Hepatocyte (in vitro differentiated cells): ENCODE measurements around the gene GNG12. TPM values are rescaled to one million over a fixed set of nuclear protein-coding genes. Genes with fewer than 3 reads are reported as not detected.

Source experiments
- DNase-seq: peaks from one replicate; pipeline ENCODE4 v3.0.0-alpha.2; 2016; ENCODE audit warnings: low spot score
- H2AFZ ChIP-seq: fragments of 200-600 bp; sonication (generic); 2 replicates; pipeline ENCODE4 v1.6.0; 2016; ENCODE audit warnings: antibody characterized with exemption, mild to moderate bottlenecking
- H3K27ac ChIP-seq: fragments of 200-600 bp; sonication (generic); 2 replicates; pipeline ENCODE4 v1.5.1; 2016; ENCODE audit warnings: mild to moderate bottlenecking
- H3K27me3 ChIP-seq: fragments of 200-600 bp; sonication (generic); 2 replicates; pipeline ENCODE4 v1.6.1; 2016
- H3K36me3 ChIP-seq: fragments of 200-600 bp; sonication (generic); replicated peaks from 2 replicates; pipeline ENCODE4 v1.5.1; 2016; ENCODE audit warnings: low read depth; ENCODE audit not compliant: insufficient read depth
- H3K4me1 ChIP-seq: fragments of 200-600 bp; sonication (generic); 2 replicates; pipeline ENCODE4 v1.5.1; 2016; ENCODE audit warnings: mild to moderate bottlenecking, moderate library complexity; ENCODE audit not compliant: insufficient read depth
- H3K4me2 ChIP-seq: fragments of 200-600 bp; sonication (generic); 2 replicates; pipeline ENCODE4 v1.6.0; 2016
- H3K4me3 ChIP-seq: fragments of 200-600 bp; sonication (generic); 2 replicates; pipeline ENCODE4 v1.5.1; 2016; ENCODE audit warnings: mild to moderate bottlenecking
- H3K79me2 ChIP-seq: fragments of 200-600 bp; sonication (generic); 2 replicates; pipeline ENCODE4 v1.6.0; 2017; ENCODE audit warnings: mild to moderate bottlenecking
- H3K9me2 ChIP-seq: fragments of 200-600 bp; sonication (generic); replicated peaks from 2 replicates; pipeline ENCODE4 v1.6.0; 2017; ENCODE audit warnings: mild to moderate bottlenecking; ENCODE audit not compliant: insufficient read depth
- H3K9me3 ChIP-seq: fragments of 200-600 bp; sonication (generic); 2 replicates; pipeline ENCODE4 v1.5.1; 2016; ENCODE audit warnings: low read depth, mild to moderate bottlenecking
- H4K20me1 ChIP-seq: fragments of 200-600 bp; sonication (generic); 2 replicates; pipeline ENCODE4 v1.6.0; 2016; ENCODE audit warnings: mild to moderate bottlenecking; ENCODE audit not compliant: insufficient read depth, poor library complexity, severe bottlenecking
- CTCF ChIP-seq: fragments of 200-600 bp; sonication (generic); IDR thresholded peaks from 2 replicates; pipeline ENCODE4 v1.5.1; 2016; ENCODE audit warnings: antibody characterized with exemption, mild to moderate bottlenecking; ENCODE audit not compliant: poor library complexity
- EZH2 ChIP-seq: fragments of 200-600 bp; sonication (generic); IDR thresholded peaks from 2 replicates; pipeline ENCODE4 v1.6.1; 2016; ENCODE audit warnings: antibody characterized with exemption, mild to moderate bottlenecking, borderline replicate concordance
- EZH2phosphoT487 ChIP-seq: fragments of 200-600 bp; sonication (generic); IDR thresholded peaks from one replicate; pipeline ENCODE4 v1.6.1; 2018; ENCODE audit warnings: antibody characterized with exemption, mild to moderate bottlenecking, low read depth, moderate library complexity; ENCODE audit not compliant: unreplicated experiment, severe bottlenecking
- WGBS: methylation state at CpG from one replicate; pipeline ENCODE4 v1.1.6; 2016; ENCODE audit warnings: low lambda C conversion rate; ENCODE audit errors: missing lambda C conversion rate; 5-methylcytosine and 5-hydroxymethylcytosine counted together
- polyA plus RNA-seq: library from polyadenylated mRNA; unstranded; fragments of >200 nt; fragmentation: Nextera tagmentation; extraction: Ambion mirVana; gene quantifications from 2 replicates; pipeline ENCODE4 v1.2.1, GENCODE V29; 2016
- total RNA-seq: library from RNA; depleted of rRNA; stranded (reverse); fragments of >200 nt; gene quantifications from 2 replicates; pipeline ENCODE4 v1.2.3, GENCODE V29; 2014

GNG12 gene
- total and polyA plus RNA-seq, 2 experiments from 2014 or later: 49.6 to 108 TPM

- Histone ChIP-seq H3K4me3 (no peak overlapping the region), H3K9me3 (no peaks in the 10 kb centered on the region), H3K27me3 (no peaks in the 10 kb centered on the region), H3K9me2 (no peaks in the 10 kb centered on the region), H2AFZ (no peak overlapping the region), H4K20me1 (no peaks in the 10 kb centered on the region), H3K36me3 (no peaks in the 10 kb centered on the region), H3K4me2 (peak overlapping the region; percentile 65), H3K4me1 (peaks cover 28% of the 10 kb centered on the region), H3K27ac (peak overlapping the region; percentile 57), H3K79me2 (peaks cover 29% of the 10 kb centered on the region)
- 30% methylated on average over 17 of the region's 17 CpGs for WGBS
- DNase-seq: peak; percentile 77
- TF ChIP-seq CTCF (peak; percentile 84), EZH2 (no peak)
Observed at GRCh38 chr1:67766141-67766978, 66.9 kb downstream of the GNG12 start.

GRCh38 chr1:67764633-67765032, 68.6 kb downstream of the GNG12 start:
- Histone ChIP-seq H3K9me2 (no peaks in the 10 kb centered on the region), H3K27me3 (no peaks in the 10 kb centered on the region), H3K79me2 (peaks cover 31% of the 10 kb centered on the region), H4K20me1 (no peaks in the 10 kb centered on the region), H3K36me3 (no peaks in the 10 kb centered on the region), H3K4me3 (no peak overlapping the region), H2AFZ (no peak overlapping the region), H3K4me2 (peak overlapping the region; percentile 8), H3K4me1 (peaks cover 37% of the 10 kb centered on the region), H3K9me3 (no peaks in the 10 kb centered on the region), H3K27ac (peak overlapping the region; percentile 78)
- peak; percentile 56 for DNase-seq
- no peak for TF ChIP-seq EZH2
- TF ChIP-seq CTCF: no peak
- no peak for TF ChIP-seq EZH2phosphoT487
- 39% methylated on average over 4 of the region's 4 CpGs for whole genome bisulfite sequencing

- no peaks in the 10 kb centered on the region for H3K9me3 ChIP-seq
Observed at GRCh38 chr1:67761730-67762129, 71.5 kb downstream of the GNG12 start.

More at GRCh38 chr1:67761730-67762129, 71.5 kb downstream of the GNG12 start:
- DNase-seq: no peak
- Histone ChIP-seq H3K27me3 (no peaks in the 10 kb centered on the region), H4K20me1 (no peaks in the 10 kb centered on the region), H3K4me3 (no peak overlapping the region), H3K36me3 (no peaks in the 10 kb centered on the region), H3K9me2 (no peaks in the 10 kb centered on the region), H3K79me2 (peaks cover 49% of the 10 kb centered on the region), H2AFZ (no peak overlapping the region), H3K4me2 (no peak overlapping the region), H3K4me1 (peaks cover 39% of the 10 kb centered on the region), H3K27ac (no peak overlapping the region)
- WGBS: 71% methylated on average over 4 of the region's 4 CpGs
- TF ChIP-seq CTCF (no peak), EZH2phosphoT487 (no peak), EZH2 (no peak)
